Measurements from ENCODE around the gene IGF1R. TPM values are rescaled to one million over a fixed set of nuclear protein-coding genes. Genes with fewer than 3 reads are reported as not detected.

IGF1R gene
- total RNA-seq, 1 experiment from 2014 or later = 125 TPM

- POLR2A ChIA-PET = no interaction called here
Measured at GRCh38 chr15:98872774-98873173, 224.4 kb downstream of the IGF1R start.

More at GRCh38 chr15:98872774-98873173, 224.4 kb downstream of the IGF1R start:
- ATAC-seq (no peak), DNase-seq (ENCODE audit: low spot score) (no peak)
- no peak overlapping the region for H3K27ac Mint-ChIP-seq
- no peaks in the 10 kb centered on the region for H3K36me3 Mint-ChIP-seq
- CTCF ChIA-PET = interaction anchor here (0.8 to 1.1 kb wide), 2 partner anchors 9 to 22 kb away, joined by 3 to 7 read pairs; no protein-coding TSS in a partner anchor
- no peaks in the 10 kb centered on the region for H3K27me3 Mint-ChIP-seq (ENCODE audit: low read depth)
- peaks cover 64% of the 10 kb centered on the region for H3K4me1 Mint-ChIP-seq
- H3K4me3 Mint-ChIP-seq = no peak overlapping the region
- no peaks in the 10 kb centered on the region for H3K9me3 Mint-ChIP-seq
- no peak for TF ChIP-seq CTCF (IDR thresholded peaks at IDR 0.05)
- TF ChIP-seq ZNF263 (CRISPR knock-in tag; IDR thresholded peaks at IDR 0.05; ENCODE audit: low read depth) = no peak
- TF ChIP-seq ZNF121 (CRISPR knock-in tag; IDR thresholded peaks at IDR 0.05) = no peak
- TF ChIP-seq MAX (CRISPR knock-in tag; IDR thresholded peaks at IDR 0.05) = no peak
- no peak for TF ChIP-seq ARID4B (CRISPR knock-in tag; IDR thresholded peaks at IDR 0.05; ENCODE audit: borderline replicate concordance)
- no peak for TF ChIP-seq ATF2 (CRISPR knock-in tag; IDR thresholded peaks at IDR 0.05; ENCODE audit: borderline replicate concordance, low read depth)
- TF ChIP-seq ZNF416 (CRISPR knock-in tag; IDR thresholded peaks at IDR 0.05) = no peak
- no peak for TF ChIP-seq HMGXB4 (CRISPR knock-in tag; IDR thresholded peaks at IDR 0.05)
- TF ChIP-seq SOX15 (CRISPR knock-in tag; IDR thresholded peaks at IDR 0.05) = no peak
- no peak for TF ChIP-seq CREM (CRISPR knock-in tag; IDR thresholded peaks at IDR 0.05)
- TF ChIP-seq TEAD4 (CRISPR knock-in tag; IDR thresholded peaks at IDR 0.05) = no peak

Data from WTC11 (cell line).